Measurements from ENCODE around the gene TMEM200A.

GRCh38 chr6:130486417-130486816 lies 120.6 kb downstream of the TMEM200A start:
- TF ChIP-seq CTCF (IDR thresholded peaks at IDR 0.05), result no peak
- no peak for TF ChIP-seq POLR2A (IDR thresholded peaks at IDR 0.05)

All from testis (tissue), 2 donors.